ENCODE data around the gene PTH1R.

Gene PTH1R

GRCh38 chr3:46849686-46850467 lies 27.6 kb upstream of the PTH1R start:
- no peak for TF ChIP-seq CTCF (IDR thresholded peaks at IDR 0.05; ENCODE audit: borderline replicate concordance, insufficient read depth, low read depth, low read length)
- no peak overlapping the region for H3K4me3 ChIP-seq (ENCODE audit: low read depth, low read length)

GRCh38 chr3:46850468-46850779 lies 27.1 kb upstream of the PTH1R start:
- H3K4me3 ChIP-seq (ENCODE audit: low read depth, low read length): no peak overlapping the region
- TF ChIP-seq CTCF (IDR thresholded peaks at IDR 0.05; ENCODE audit: borderline replicate concordance, insufficient read depth, low read depth, low read length): no peak

- no peak for TF ChIP-seq CTCF (IDR thresholded peaks at IDR 0.05; ENCODE audit: borderline replicate concordance, insufficient read depth, low read depth, low read length)
Measured at GRCh38 chr3:46851364-46852333, 25.9 kb upstream of the PTH1R start.

GRCh38 chr3:46852334-46852720 lies 25.2 kb upstream of the PTH1R start:
- no peak for TF ChIP-seq CTCF (IDR thresholded peaks at IDR 0.05; ENCODE audit: borderline replicate concordance, insufficient read depth, low read depth, low read length)
- no peak overlapping the region for H3K4me3 ChIP-seq (ENCODE audit: low read depth, low read length)

More at GRCh38 chr3:46851364-46852333, 25.9 kb upstream of the PTH1R start:
- no peak overlapping the region for H3K4me3 ChIP-seq (ENCODE audit: low read depth, low read length)

- TF ChIP-seq CTCF (IDR thresholded peaks at IDR 0.05; ENCODE audit: borderline replicate concordance, insufficient read depth, low read depth, low read length): no peak
- H3K4me3 ChIP-seq (ENCODE audit: low read depth, low read length): no peak overlapping the region
Measured at GRCh38 chr3:46852839-46853355, 24.6 kb upstream of the PTH1R start.

- no peak for TF ChIP-seq CTCF (IDR thresholded peaks at IDR 0.05; ENCODE audit: borderline replicate concordance, insufficient read depth, low read depth, low read length)
Measured at GRCh38 chr3:46853441-46854415, 23.8 kb upstream of the PTH1R start.

More at GRCh38 chr3:46853441-46854415, 23.8 kb upstream of the PTH1R start:
- no peak overlapping the region for H3K4me3 ChIP-seq (ENCODE audit: low read depth, low read length)
